Thyroid gland (tissue), 4 donors: Measurements from ENCODE around the gene WIPF1. TPM values are rescaled to one million over a fixed set of nuclear protein-coding genes. Genes with fewer than 3 reads are reported as not detected.

Experiments
- DNase-seq, 2 donors: peaks; one replicate each; pipeline ENCODE4 v3.0.0-alpha.2; 2019
- H3K27ac ChIP-seq, 3 donors: fragments of 200-600 bp; sonication (generic); 1 replicate in 2 of 3; 2 replicates in 1 of 3; pipeline ENCODE4 v1.5.1; 2016 to 2019; ENCODE audit warnings: mild to moderate bottlenecking in 1 of 3, moderate library complexity in 1 of 3
- H3K27me3 ChIP-seq: fragments of 200-600 bp; sonication (generic); one replicate; pipeline ENCODE4 v1.5.1; 2019
- H3K36me3 ChIP-seq, 2 donors: fragments of 200-600 bp; sonication (generic); one replicate each; pipeline ENCODE4 v1.5.1; 2016 to 2019
- H3K4me1 ChIP-seq, 2 donors: fragments of 200-600 bp; sonication (generic); one replicate each; pipeline ENCODE4 v1.5.1; 2017 to 2019
- H3K4me3 ChIP-seq, 3 donors: fragments of 200-600 bp; sonication (generic); replicated peaks in 1 of 3; 1 replicate in 2 of 3; 2 replicates in 1 of 3; pipeline ENCODE4 v1.5.1; 2016; ENCODE audit warnings: mild to moderate bottlenecking in 1 of 3
- H3K9me3 ChIP-seq: fragments of 200-600 bp; sonication (generic); one replicate; pipeline ENCODE4 v1.5.1; 2017
- POLR2A ChIP-seq, 2 donors: fragments of 450-650 bp; IDR thresholded peaks; one replicate each; pipeline ENCODE4 v1.6.1; 2017; ENCODE audit warnings: antibody characterized with exemption in 2 of 2, mild to moderate bottlenecking in 2 of 2, moderate library complexity in 1 of 2
- WGBS, 2 donors: methylation state at CpG; one replicate each; pipeline ENCODE4 v1.1.5; 2017; 5-methylcytosine and 5-hydroxymethylcytosine counted together
- intact Hi-C: fragments of 100-400 bp; cut with DNase I; formaldehyde crosslinking; loops from one replicate; pipeline ENCODE4 v1.15.1; 2023
- small RNA-seq: library from RNA; depleted of rRNA; stranded (forward); fragments of <200 nt; gene quantifications from one replicate; pipeline ENCODE3, GENCODE V24; 2016
- total RNA-seq, 4 donors: library from RNA; depleted of rRNA; stranded (reverse); fragments of >200 nt; gene quantifications; one replicate each; pipeline ENCODE4 v1.2.3, GENCODE V29; 2016
- TF ChIP-seq, protein P1 (sequence below), 6 experiments: fragments of 200-600 bp in 3 of 6; fragments of 450-650 bp in 3 of 6; sonication (generic) in 3 of 6; IDR thresholded peaks; one replicate each; pipeline ENCODE4 v1.5.1; 2016 to 2019; ENCODE audit warnings: antibody characterized with exemption in 6 of 6, mild to moderate bottlenecking in 2 of 6, inconsistent platforms in 1 of 6, moderate library complexity in 1 of 6

The WIPF1 gene
- total RNA-seq, 4 donors from 2014 or later, result 15.2 to 32.7 (median 21.3) TPM

DNA sequence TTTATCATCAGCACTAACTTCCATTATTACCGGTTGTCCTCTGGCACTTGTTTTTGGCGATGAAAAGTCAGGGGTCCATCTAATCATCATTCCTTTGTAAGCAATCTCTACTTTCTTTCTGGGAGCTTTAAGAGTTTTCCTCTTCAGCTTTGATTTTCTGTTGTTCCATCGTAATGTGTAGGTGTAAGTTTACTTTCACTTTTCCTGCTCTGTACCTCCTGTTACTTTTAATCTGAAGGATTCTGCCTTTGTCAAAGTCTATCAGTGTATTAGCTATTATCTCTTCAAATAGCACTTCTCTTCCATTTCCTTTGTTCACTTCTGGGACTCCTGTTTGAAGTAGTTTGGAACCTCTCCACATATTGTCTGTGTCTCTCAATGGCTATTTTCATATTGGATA is 85.3 kb downstream of the WIPF1 start:
- Histone ChIP-seq H3K27ac (no peak overlapping the region), H3K4me3 (no peak overlapping the region), H3K4me1 (no peaks in the 10 kb centered on the region), H3K9me3 (no peaks in the 10 kb centered on the region), H3K36me3 (no peaks in the 10 kb centered on the region), H3K27me3 (no peaks in the 10 kb centered on the region)
- WGBS, 2 donors, result 89 to 96% methylated on average over 3 of the region's 3 CpGs
- intact Hi-C loops, result no loop called here
- DNase-seq, result no peak
- TF ChIP-seq, protein P1, sequence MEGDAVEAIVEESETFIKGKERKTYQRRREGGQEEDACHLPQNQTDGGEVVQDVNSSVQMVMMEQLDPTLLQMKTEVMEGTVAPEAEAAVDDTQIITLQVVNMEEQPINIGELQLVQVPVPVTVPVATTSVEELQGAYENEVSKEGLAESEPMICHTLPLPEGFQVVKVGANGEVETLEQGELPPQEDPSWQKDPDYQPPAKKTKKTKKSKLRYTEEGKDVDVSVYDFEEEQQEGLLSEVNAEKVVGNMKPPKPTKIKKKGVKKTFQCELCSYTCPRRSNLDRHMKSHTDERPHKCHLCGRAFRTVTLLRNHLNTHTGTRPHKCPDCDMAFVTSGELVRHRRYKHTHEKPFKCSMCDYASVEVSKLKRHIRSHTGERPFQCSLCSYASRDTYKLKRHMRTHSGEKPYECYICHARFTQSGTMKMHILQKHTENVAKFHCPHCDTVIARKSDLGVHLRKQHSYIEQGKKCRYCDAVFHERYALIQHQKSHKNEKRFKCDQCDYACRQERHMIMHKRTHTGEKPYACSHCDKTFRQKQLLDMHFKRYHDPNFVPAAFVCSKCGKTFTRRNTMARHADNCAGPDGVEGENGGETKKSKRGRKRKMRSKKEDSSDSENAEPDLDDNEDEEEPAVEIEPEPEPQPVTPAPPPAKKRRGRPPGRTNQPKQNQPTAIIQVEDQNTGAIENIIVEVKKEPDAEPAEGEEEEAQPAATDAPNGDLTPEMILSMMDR (IDR thresholded peaks at IDR 0.05), result no peak
- TF ChIP-seq POLR2A (IDR thresholded peaks at IDR 0.05), result no peak

DNA sequence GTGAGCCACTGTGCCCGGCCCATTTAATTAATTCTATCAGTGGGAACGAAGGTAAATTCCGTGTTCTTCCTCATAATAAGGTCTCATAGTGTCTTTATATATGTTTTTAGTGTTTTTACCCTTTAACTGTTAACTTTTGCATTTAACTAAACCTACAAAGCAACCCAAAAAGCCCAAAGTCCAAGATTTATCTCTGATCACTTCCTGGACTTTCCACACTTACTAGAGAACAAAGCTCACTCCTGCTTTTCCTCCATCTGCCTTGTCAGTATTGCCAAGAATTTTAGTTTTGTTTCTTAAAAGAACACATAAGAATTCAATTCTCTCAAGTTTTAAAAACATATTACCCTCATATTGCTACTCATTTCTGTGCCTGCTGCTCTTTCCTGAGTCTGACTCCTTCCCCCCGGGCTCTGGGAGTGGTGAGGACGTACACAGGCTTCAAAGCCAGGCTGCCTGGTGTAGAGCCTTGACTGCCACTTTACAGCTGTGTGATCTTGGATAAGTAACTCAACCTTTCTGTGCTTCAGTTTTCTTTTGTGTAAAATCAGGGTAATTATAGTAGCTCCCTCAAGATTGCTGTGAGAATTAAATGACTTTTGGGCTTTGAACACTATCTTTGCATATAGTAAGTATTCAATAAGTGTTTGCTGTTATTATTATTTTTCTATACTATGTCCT is 85.9 kb downstream of the WIPF1 start:
- Histone ChIP-seq H3K9me3 (no peaks in the 10 kb centered on the region), H3K27ac (no peak overlapping the region), H3K36me3 (no peaks in the 10 kb centered on the region), H3K27me3 (no peaks in the 10 kb centered on the region), H3K4me3 (no peak overlapping the region), H3K4me1 (no peaks in the 10 kb centered on the region)
- no peak for DNase-seq
- no peak for TF ChIP-seq POLR2A (IDR thresholded peaks at IDR 0.05)
- TF ChIP-seq, protein P1 (IDR thresholded peaks at IDR 0.05), result no peak
- 55 to 58% methylated on average over 5 of the region's 5 CpGs for WGBS, 2 donors
- intact Hi-C loops, result no loop called here

DNA sequence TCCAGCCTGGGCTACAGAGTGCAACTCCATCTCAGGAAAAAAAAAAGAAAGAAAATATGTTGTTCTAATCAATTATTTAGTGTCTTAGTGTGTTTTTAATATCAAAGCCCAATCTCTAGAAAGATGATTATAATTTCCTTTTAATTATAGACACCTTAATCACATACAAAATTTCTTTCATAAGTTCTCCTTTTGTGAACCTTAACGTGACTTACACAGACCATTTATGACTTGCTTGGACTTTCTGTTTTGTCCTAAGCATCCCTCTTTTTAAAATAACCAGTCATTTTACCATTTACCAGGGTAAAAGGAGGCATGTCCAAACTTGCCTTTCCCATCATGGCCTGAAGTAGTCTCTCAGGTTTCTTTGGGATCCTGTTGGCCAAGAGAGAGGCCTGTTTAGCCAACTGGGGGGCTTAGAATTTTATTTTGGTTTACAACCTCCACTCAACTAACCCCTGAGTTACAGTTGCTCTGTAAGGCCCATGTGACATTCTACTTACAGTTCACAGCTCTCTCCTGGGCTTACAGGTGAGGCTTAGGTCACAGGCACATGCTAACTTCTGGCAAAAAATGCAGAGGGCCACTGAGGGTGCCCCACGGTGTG is 86.9 kb downstream of the WIPF1 start:
- Histone ChIP-seq H3K36me3 (no peaks in the 10 kb centered on the region), H3K9me3 (no peaks in the 10 kb centered on the region), H3K4me1 (no peaks in the 10 kb centered on the region), H3K4me3 (no peak overlapping the region), H3K27me3 (no peaks in the 10 kb centered on the region), H3K27ac (no peak overlapping the region)
- DNase-seq, result no peak
- WGBS, 2 donors, result 40 to 44% methylated on average over 2 of the region's 2 CpGs
- intact Hi-C loops, result no loop called here
- TF ChIP-seq, protein P1 (IDR thresholded peaks at IDR 0.05), result no peak
- no peak for TF ChIP-seq POLR2A (IDR thresholded peaks at IDR 0.05)

Small RNAs within 50 kb of the gene (small RNA-seq; reads per million reads assigned to genes)
- gene RNU6-5P, result not detected

Other genes with a start within 250 kb of the WIPF1 start
- gene SCRN3, start 202.1 kb downstream of the WIPF1 start, total RNA-seq, result 10 to 100 TPM; 26.0 to 37.5 (median 32.3) TPM
- gene GPR155, start 110.8 kb downstream of the WIPF1 start, total RNA-seq, result 10 to 100 TPM in 2 of 4 donors, 1 to 10 TPM in 2; 7.1 to 10.9 (median 10.2) TPM
- gene CHRNA1, start 166.7 kb upstream of the WIPF1 start, total RNA-seq, result not detected